ENCODE results near the gene ARHGAP33.

- TF ChIP-seq CTCF (conservative IDR thresholded peaks at IDR 0.05; ENCODE audit: low read length) (no peak), EZH2phosphoT487 (IDR thresholded peaks at IDR 0.05; ENCODE audit: borderline replicate concordance) (no peak)
These were observed 35.9 kb upstream of the ARHGAP33 start for GRCh38 chr19:35739275-35740107.

All from Loucy (cell line).